Ovary (tissue), 3 donors: Measurements from ENCODE around the gene TNIP1.

ENCODE experiments used
- POLR2A ChIP-seq: fragments of 450-650 bp; IDR thresholded peaks from one replicate; pipeline ENCODE4 v1.6.1; 2017; ENCODE audit warnings: antibody characterized with exemption, mild to moderate bottlenecking, moderate library complexity
- TF ChIP-seq, protein P1 (sequence below), 3 donors: fragments of 450-650 bp in 2 of 3; fragments of 200-600 bp in 1 of 3; IDR thresholded peaks; one replicate each; pipeline versions ENCODE4 v1.5.1 to v1.8.0; 2016 to 2022; ENCODE audit warnings: antibody characterized with exemption in 3 of 3, mild to moderate bottlenecking in 1 of 3
- donor health status: DM: no; HTN: no; CAD: no.

DNA sequence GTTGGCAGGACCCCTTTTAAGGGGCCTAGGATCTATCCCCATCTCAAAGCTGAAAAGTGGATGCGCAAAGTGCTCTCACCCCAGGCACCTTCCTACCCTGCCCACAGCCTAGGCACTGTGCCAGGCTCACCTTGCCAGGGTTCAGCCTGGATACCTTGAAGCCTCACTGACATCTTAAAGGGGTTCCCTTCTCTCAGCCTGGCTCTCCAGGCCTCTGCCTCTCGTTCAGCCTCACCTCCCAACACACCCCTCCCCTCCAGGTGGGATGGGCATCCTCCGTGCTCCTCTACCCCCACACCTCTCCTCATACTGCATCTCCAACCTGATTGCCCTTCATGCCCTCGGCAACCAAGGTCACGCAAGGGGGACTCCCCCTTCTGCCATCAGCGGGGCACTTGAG, 25.5 kb downstream of the TNIP1 start:
- TF ChIP-seq, protein P1, sequence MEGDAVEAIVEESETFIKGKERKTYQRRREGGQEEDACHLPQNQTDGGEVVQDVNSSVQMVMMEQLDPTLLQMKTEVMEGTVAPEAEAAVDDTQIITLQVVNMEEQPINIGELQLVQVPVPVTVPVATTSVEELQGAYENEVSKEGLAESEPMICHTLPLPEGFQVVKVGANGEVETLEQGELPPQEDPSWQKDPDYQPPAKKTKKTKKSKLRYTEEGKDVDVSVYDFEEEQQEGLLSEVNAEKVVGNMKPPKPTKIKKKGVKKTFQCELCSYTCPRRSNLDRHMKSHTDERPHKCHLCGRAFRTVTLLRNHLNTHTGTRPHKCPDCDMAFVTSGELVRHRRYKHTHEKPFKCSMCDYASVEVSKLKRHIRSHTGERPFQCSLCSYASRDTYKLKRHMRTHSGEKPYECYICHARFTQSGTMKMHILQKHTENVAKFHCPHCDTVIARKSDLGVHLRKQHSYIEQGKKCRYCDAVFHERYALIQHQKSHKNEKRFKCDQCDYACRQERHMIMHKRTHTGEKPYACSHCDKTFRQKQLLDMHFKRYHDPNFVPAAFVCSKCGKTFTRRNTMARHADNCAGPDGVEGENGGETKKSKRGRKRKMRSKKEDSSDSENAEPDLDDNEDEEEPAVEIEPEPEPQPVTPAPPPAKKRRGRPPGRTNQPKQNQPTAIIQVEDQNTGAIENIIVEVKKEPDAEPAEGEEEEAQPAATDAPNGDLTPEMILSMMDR (IDR thresholded peaks at IDR 0.05): no peak
- no peak for TF ChIP-seq POLR2A
